Measurements from ENCODE around the gene BCKDHB. TPM values are rescaled to one million over a fixed set of nuclear protein-coding genes. Genes with fewer than 3 reads are reported as not detected.

Gene BCKDHB
- total RNA-seq, 4 donors from 2014 or later, result 7.8 to 17.1 (median 11.1) TPM

DNA sequence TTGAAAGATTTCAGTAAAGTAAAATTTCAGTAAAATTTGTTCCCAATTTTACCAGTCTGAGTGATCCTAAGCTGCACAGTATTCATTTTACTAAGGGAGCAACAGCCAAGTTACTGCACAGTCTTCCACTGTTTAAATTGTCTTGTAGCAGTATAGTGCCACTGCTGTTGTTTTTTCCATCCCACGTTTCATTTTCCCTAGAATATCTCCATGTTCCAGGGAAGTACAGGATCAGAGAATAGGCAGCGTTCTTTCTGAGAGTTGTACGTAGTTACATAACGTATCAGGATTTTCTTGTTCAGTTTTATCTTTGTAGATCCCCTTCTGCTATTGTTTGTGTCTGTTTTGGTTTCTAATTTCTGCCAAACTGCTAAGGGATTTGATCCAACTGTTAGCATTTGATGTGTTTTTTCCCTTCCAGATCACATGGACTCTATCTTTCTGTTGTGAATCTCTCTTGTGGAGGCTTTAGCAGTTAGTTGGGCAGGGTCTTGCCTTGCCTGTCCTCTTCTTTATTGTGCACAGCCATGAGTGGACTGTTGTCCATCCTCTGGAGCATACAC is 38.4 kb downstream of the BCKDHB start:
- TF ChIP-seq, protein P1, sequence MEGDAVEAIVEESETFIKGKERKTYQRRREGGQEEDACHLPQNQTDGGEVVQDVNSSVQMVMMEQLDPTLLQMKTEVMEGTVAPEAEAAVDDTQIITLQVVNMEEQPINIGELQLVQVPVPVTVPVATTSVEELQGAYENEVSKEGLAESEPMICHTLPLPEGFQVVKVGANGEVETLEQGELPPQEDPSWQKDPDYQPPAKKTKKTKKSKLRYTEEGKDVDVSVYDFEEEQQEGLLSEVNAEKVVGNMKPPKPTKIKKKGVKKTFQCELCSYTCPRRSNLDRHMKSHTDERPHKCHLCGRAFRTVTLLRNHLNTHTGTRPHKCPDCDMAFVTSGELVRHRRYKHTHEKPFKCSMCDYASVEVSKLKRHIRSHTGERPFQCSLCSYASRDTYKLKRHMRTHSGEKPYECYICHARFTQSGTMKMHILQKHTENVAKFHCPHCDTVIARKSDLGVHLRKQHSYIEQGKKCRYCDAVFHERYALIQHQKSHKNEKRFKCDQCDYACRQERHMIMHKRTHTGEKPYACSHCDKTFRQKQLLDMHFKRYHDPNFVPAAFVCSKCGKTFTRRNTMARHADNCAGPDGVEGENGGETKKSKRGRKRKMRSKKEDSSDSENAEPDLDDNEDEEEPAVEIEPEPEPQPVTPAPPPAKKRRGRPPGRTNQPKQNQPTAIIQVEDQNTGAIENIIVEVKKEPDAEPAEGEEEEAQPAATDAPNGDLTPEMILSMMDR (IDR thresholded peaks at IDR 0.05), result no peak
- TF ChIP-seq POLR2A (IDR thresholded peaks at IDR 0.05), result no peak
- DNase-seq (ENCODE audit: low spot score in 2 of 2), result no peak
- WGBS, 2 donors, result 51 to 61% methylated on average over 4 of the region's 4 CpGs
- intact Hi-C loops (cut with DNase I; ENCODE audit: low total_unique reads), result no loop called here
- H3K4me3 ChIP-seq (ENCODE audit: low read depth, poor library complexity, severe bottlenecking), result no peak overlapping the region

DNA sequence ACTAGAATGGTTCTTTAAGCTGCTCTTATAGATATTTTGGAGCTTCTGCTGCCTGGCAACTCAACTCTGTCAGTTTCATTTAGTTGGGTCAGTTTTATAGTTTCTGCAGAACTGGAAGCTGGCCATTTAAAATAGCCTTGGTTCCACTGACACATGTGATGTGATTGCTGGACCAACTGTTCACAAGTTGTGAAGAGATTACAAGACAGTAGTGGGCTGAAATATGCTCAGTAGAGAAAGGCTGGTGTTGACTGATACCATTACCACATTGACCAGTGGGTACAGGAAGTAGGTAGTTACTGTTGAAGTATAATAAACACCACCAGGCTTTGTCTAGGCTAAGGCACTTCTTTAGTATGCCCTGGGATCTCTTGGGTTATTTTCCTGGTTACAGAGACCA is 39.0 kb downstream of the BCKDHB start:
- intact Hi-C loops (cut with DNase I; ENCODE audit: low total_unique reads), result no loop called here
- TF ChIP-seq POLR2A (IDR thresholded peaks at IDR 0.05), result no peak
- TF ChIP-seq, protein P1 (IDR thresholded peaks at IDR 0.05), result no peak
- no peak for DNase-seq (ENCODE audit: low spot score in 2 of 2)
- no peak overlapping the region for H3K4me3 ChIP-seq (ENCODE audit: low read depth, poor library complexity, severe bottlenecking)

DNA sequence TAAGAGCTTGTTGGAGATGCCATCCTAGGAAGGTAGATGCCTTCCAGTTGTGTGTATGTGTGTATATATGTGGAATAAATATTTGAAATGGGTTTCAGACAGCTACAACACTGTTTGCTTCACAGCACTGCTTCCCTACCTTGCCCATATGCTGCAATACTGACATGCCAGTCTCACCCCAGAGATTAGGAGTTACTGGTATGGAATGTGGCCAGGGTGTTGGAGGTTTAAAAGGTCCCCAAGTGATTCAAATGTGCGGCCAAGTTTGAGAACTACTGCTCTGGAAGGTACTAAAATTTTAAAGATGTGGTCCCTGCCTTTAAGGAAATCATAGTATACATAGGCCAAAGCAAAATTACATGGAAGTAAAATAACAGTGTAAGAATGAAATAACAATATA is 39.5 kb downstream of the BCKDHB start:
- no peak for DNase-seq (ENCODE audit: low spot score in 2 of 2)
- intact Hi-C loops (cut with DNase I; ENCODE audit: low total_unique reads), result no loop called here
- H3K4me3 ChIP-seq (ENCODE audit: low read depth, poor library complexity, severe bottlenecking), result no peak overlapping the region
- TF ChIP-seq POLR2A (IDR thresholded peaks at IDR 0.05), result no peak
- TF ChIP-seq, protein P1 (IDR thresholded peaks at IDR 0.05), result no peak
- 88 to 97% methylated on average over 1 of the region's 1 CpG for WGBS, 2 donors

DNA sequence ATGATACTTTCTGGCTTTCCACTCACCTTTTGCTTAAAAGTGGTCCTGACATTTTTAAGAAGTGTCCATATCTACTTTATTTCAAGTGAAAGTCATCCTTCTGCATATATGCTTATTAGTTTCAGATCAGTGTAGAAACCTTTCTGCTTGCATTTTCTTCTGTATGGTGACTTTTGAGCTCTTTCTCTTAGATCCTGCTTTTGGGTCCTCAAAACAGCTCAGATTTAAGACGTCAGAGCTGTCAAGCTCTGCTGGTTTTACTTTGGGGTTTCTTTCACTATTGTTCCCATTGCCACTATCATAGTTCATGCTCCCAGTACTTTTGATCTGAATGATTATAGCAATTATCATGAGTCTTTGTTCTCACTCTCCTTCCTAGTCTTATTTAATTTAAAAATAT is 41.7 kb downstream of the BCKDHB start:
- WGBS, 2 donors, result 94 to 95% methylated on average over 1 of the region's 1 CpG
- intact Hi-C loops (cut with DNase I; ENCODE audit: low total_unique reads), result no loop called here
- H3K4me3 ChIP-seq (ENCODE audit: low read depth, poor library complexity, severe bottlenecking), result no peak overlapping the region
- DNase-seq (ENCODE audit: low spot score in 2 of 2), result no peak
- no peak for TF ChIP-seq POLR2A (IDR thresholded peaks at IDR 0.05)
- TF ChIP-seq, protein P1 (IDR thresholded peaks at IDR 0.05), result no peak

DNA sequence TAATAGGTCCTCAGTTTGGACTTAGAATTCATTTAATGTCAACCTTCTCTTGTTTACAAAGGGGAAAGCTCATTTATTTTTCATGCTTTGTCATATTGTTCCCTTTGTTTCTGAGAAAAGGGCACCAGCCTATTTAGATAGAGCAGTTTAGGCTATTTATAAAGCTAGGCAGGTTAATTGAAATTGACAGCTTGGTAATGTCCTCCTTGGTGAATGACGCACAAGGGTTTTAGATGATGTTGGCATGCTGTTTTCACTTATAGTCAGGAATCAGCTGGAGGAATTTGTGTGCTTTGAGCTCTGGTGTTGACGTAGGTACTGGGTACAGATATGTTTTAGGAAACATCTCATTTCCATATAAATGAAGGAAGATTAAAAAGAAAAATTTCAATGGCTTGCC is 45.2 kb downstream of the BCKDHB start:
- H3K4me3 ChIP-seq (ENCODE audit: low read depth, poor library complexity, severe bottlenecking), result no peak overlapping the region
- no peak for DNase-seq (ENCODE audit: low spot score in 2 of 2)
- TF ChIP-seq, protein P1 (IDR thresholded peaks at IDR 0.05), result no peak
- no peak for TF ChIP-seq POLR2A (IDR thresholded peaks at IDR 0.05)
- intact Hi-C loops (cut with DNase I; ENCODE audit: low total_unique reads), result no loop called here
- WGBS, 2 donors, result 95 to 99% methylated on average over 2 of the region's 2 CpGs

DNA sequence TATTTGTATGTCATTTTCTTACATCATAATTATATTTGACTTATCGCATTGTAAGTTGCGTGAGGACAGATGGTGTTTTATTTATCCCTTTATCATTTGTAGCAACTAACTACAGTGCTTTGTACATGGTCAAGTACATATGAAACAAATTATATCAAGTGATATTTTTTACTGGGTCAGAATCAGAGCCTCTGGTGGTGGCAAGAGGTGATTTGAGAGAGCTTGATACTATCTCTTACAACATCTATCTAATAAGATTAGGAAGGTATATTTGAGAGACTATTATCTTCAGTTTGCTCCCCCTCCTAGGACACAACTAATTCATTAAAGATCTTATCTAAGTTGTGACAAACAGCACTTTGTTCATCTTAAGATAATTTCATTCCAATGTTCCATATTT is 47.7 kb downstream of the BCKDHB start:
- intact Hi-C loops (cut with DNase I; ENCODE audit: low total_unique reads), result no loop called here
- no peak overlapping the region for H3K4me3 ChIP-seq (ENCODE audit: low read depth, poor library complexity, severe bottlenecking)
- WGBS, 2 donors, result 99% methylated on average over 2 of the region's 2 CpGs
- TF ChIP-seq, protein P1 (IDR thresholded peaks at IDR 0.05), result no peak
- TF ChIP-seq POLR2A (IDR thresholded peaks at IDR 0.05), result no peak
- no peak for DNase-seq (ENCODE audit: low spot score in 2 of 2)

Measured in lower leg skin (tissue), 4 donors.